ENCODE results near the gene ADAMTS2.

ADAMTS2 gene

GRCh38 chr5:179371121-179371510 lies 25.9 kb upstream of the ADAMTS2 start:
- TF ChIP-seq, protein P1, sequence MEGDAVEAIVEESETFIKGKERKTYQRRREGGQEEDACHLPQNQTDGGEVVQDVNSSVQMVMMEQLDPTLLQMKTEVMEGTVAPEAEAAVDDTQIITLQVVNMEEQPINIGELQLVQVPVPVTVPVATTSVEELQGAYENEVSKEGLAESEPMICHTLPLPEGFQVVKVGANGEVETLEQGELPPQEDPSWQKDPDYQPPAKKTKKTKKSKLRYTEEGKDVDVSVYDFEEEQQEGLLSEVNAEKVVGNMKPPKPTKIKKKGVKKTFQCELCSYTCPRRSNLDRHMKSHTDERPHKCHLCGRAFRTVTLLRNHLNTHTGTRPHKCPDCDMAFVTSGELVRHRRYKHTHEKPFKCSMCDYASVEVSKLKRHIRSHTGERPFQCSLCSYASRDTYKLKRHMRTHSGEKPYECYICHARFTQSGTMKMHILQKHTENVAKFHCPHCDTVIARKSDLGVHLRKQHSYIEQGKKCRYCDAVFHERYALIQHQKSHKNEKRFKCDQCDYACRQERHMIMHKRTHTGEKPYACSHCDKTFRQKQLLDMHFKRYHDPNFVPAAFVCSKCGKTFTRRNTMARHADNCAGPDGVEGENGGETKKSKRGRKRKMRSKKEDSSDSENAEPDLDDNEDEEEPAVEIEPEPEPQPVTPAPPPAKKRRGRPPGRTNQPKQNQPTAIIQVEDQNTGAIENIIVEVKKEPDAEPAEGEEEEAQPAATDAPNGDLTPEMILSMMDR (IDR thresholded peaks at IDR 0.05; ENCODE audit: low read depth, low read length, missing control alignments) = no peak
- H3K4me3 ChIP-seq (replicated peaks; ENCODE audit: low read depth, low read length) = no peak overlapping the region
- DNase-seq (ENCODE audit: extremely low read depth, low read depth) = no peak

- DNase-seq (ENCODE audit: extremely low read depth, low read depth) = no peak
- no peak overlapping the region for H3K4me3 ChIP-seq (replicated peaks; ENCODE audit: low read depth, low read length)
- TF ChIP-seq, protein P1 (IDR thresholded peaks at IDR 0.05; ENCODE audit: low read depth, low read length, missing control alignments) = no peak
Observed at GRCh38 chr5:179370490-179371120, 25.3 kb upstream of the ADAMTS2 start.

DNA sequence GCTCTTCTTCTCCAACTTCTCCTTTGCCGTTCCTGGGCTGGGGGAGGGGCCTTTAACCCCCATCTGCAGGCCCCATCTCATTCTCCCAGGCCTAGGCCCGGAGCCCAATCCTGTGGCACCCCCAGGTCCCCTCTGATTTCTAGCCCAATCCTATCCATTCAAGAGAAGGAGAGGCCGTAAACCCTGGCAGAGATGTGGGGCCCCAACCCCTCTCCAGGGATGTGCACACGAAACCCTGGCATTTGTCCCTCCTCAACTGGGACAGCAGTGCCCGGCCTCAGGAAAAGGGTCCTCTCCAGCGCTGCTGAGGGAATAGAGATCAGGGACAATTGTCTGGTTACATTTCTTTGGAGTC lies 24.2 kb upstream of the ADAMTS2 start:
- H3K4me3 ChIP-seq (replicated peaks; ENCODE audit: low read depth, low read length) = no peak overlapping the region
- no peak for DNase-seq (ENCODE audit: extremely low read depth, low read depth)
- TF ChIP-seq, protein P1 (IDR thresholded peaks at IDR 0.05; ENCODE audit: low read depth, low read length, missing control alignments) = no peak

DNA sequence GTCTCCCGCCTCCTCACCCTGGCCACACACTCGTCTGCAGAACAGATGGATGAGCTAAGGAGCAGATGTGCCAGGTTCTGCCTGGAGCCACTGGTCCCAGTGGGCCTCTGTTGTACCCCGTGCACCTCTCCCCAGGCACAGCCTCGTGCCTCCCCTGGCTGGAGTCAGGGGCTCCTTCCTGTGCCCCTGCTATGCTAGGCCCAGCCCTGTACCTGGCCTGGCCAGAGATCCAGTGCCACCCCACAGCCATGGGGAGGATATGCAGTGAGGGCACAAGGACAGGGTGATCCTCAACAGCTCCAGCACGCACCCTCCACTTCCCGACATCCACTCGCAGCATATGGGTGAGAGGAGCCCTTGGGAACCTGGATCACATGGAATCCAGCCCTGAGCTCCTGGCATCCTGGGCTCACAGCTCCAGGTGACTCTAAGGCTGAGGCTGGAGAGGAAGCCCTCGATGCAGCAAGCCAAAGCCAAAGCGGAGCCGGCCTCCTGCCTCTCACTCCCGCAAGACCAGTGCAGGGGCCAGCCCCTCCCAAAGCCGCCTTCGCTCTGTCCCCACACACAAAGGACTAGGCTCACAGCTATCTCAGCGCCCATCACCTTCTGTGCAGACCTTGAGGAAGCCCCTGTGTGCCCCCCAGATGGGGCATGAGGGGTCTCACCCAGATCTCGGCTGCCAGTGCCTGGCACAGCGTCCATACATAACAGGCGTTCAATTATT lies 23.7 kb upstream of the ADAMTS2 start:
- no peak overlapping the region for H3K4me3 ChIP-seq (replicated peaks; ENCODE audit: low read depth, low read length)
- DNase-seq (ENCODE audit: extremely low read depth, low read depth) = no peak
- TF ChIP-seq, protein P1 (IDR thresholded peaks at IDR 0.05; ENCODE audit: low read depth, low read length, missing control alignments) = no peak

GRCh38 chr5:179368126-179368805 lies 23.0 kb upstream of the ADAMTS2 start:
- no peak overlapping the region for H3K4me3 ChIP-seq (replicated peaks; ENCODE audit: low read depth, low read length)
- TF ChIP-seq, protein P1 (IDR thresholded peaks at IDR 0.05; ENCODE audit: low read depth, low read length, missing control alignments) = no peak
- no peak for DNase-seq (ENCODE audit: extremely low read depth, low read depth)

GRCh38 chr5:179367491-179367890 lies 22.2 kb upstream of the ADAMTS2 start:
- TF ChIP-seq, protein P1 (IDR thresholded peaks at IDR 0.05; ENCODE audit: low read depth, low read length, missing control alignments) = no peak
- no peak for DNase-seq (ENCODE audit: extremely low read depth, low read depth)
- H3K4me3 ChIP-seq (replicated peaks; ENCODE audit: low read depth, low read length) = no peak overlapping the region
